ENCODE results near the gene FEN1. TPM values are rescaled to one million over a fixed set of nuclear protein-coding genes. Genes with fewer than 3 reads are reported as not detected.

Gene FEN1
- total RNA-seq, 2 donors from 2014 or later, result 80.5 to 104 TPM

- H3K27ac Mint-ChIP-seq, result no peak overlapping the region
- ATAC-seq, result no peak
- H3K36me3 Mint-ChIP-seq, result peaks cover 7 to 11% of the 10 kb centered on the region in 2 donors
- no peak for DNase-seq (ENCODE audit: low spot score in 2 of 2)
- no peaks in the 10 kb centered on the region for H3K9me3 Mint-ChIP-seq
Measured at GRCh38 chr11:61820174-61820573, 27.5 kb downstream of the FEN1 start.

GRCh38 chr11:61826930-61827570 is 34.3 kb downstream of the FEN1 start:
- DNase-seq (ENCODE audit: low spot score in 2 of 2) (no peak), ATAC-seq (no peak)
- peak overlapping the region; percentile 4 to 77 for H3K27ac Mint-ChIP-seq
- H3K36me3 Mint-ChIP-seq, result peaks cover 0 to 9% of the 10 kb centered on the region in 2 donors
- H3K9me3 Mint-ChIP-seq, result no peaks in the 10 kb centered on the region

GRCh38 chr11:61827571-61828378 is 35.1 kb downstream of the FEN1 start, which contains the start of gene FADS2:
FADS2 (plus strand) TSS chr11:61828300; CDS start chr11:61828391, 91 bp downstream.
- DNase-seq (ENCODE audit: low spot score in 2 of 2), result peak; percentile 77 to 90
- ATAC-seq, result peak; percentile 89 to 91
- H3K36me3 Mint-ChIP-seq, result peaks cover 0 to 9% of the 10 kb centered on the region in 2 donors
- peak within 1 kb of the TSS; percentile 50 to 77 for H3K27ac Mint-ChIP-seq
- H3K9me3 Mint-ChIP-seq, result no peaks in the 10 kb centered on the region

GRCh38 chr11:61828379-61828628 is 35.6 kb downstream of the FEN1 start:
- DNase-seq (ENCODE audit: low spot score in 2 of 2), result no peak
- Mint-ChIP-seq H3K27ac (peak overlapping the region; percentile 19 to 77), H3K9me3 (no peaks in the 10 kb centered on the region), H3K36me3 (peaks cover under 1 to 9% of the 10 kb centered on the region in 2 donors)
- ATAC-seq, result peak in 1 of 2 donors; percentile 10

GRCh38 chr11:61828629-61829407 is 36.1 kb downstream of the FEN1 start:
- Mint-ChIP-seq H3K9me3 (peaks cover 0 to 5% of the 10 kb centered on the region in 2 donors), H3K27ac (peak overlapping the region in 1 of 2 donors; percentile 77), H3K36me3 (peaks cover 5 to 9% of the 10 kb centered on the region in 2 donors)
- ATAC-seq (peak; percentile 46 to 58), DNase-seq (ENCODE audit: low spot score in 2 of 2) (peak in 1 of 2 donors; percentile 58)

GRCh38 chr11:61829806-61830205 is 37.1 kb downstream of the FEN1 start:
- peaks cover 9 to 10% of the 10 kb centered on the region in 2 donors for H3K36me3 Mint-ChIP-seq
- no peak overlapping the region for H3K27ac Mint-ChIP-seq
- peaks cover 0 to 7% of the 10 kb centered on the region in 2 donors for H3K9me3 Mint-ChIP-seq
- DNase-seq (ENCODE audit: low spot score in 2 of 2) (no peak), ATAC-seq (no peak)

GRCh38 chr11:61830237-61831105 is 37.8 kb downstream of the FEN1 start:
- Mint-ChIP-seq H3K27ac (no peak overlapping the region), H3K9me3 (peaks cover 0 to 7% of the 10 kb centered on the region in 2 donors), H3K36me3 (peaks cover 9 to 10% of the 10 kb centered on the region in 2 donors)
- ATAC-seq (no peak), DNase-seq (ENCODE audit: low spot score in 2 of 2) (no peak)

- no peak overlapping the region for H3K27ac Mint-ChIP-seq
- ATAC-seq (no peak), DNase-seq (ENCODE audit: low spot score in 2 of 2) (no peak)
- H3K36me3 Mint-ChIP-seq, result peaks cover 9 to 10% of the 10 kb centered on the region in 2 donors
- H3K9me3 Mint-ChIP-seq, result peaks cover 0 to 7% of the 10 kb centered on the region in 2 donors
Measured at GRCh38 chr11:61832207-61832606, 39.5 kb downstream of the FEN1 start.

GRCh38 chr11:61832754-61833153 is 40.0 kb downstream of the FEN1 start:
- no peak overlapping the region for H3K27ac Mint-ChIP-seq

GRCh38 chr11:61833471-61833870 is 40.8 kb downstream of the FEN1 start:
- Mint-ChIP-seq H3K36me3 (peaks cover 5 to 10% of the 10 kb centered on the region in 2 donors), H3K27ac (peak overlapping the region; percentile 56 to 91), H3K9me3 (peaks cover 0 to 7% of the 10 kb centered on the region in 2 donors)
- no peak for DNase-seq (ENCODE audit: low spot score in 2 of 2)
- ATAC-seq, result peak in 1 of 2 donors; percentile 17

More at GRCh38 chr11:61832754-61833153, 40.0 kb downstream of the FEN1 start:
- no peak for DNase-seq (ENCODE audit: low spot score in 2 of 2)
- H3K36me3 Mint-ChIP-seq, result peaks cover 9 to 10% of the 10 kb centered on the region in 2 donors
- no peak for ATAC-seq
- H3K9me3 Mint-ChIP-seq, result peaks cover 0 to 7% of the 10 kb centered on the region in 2 donors

- peaks cover 0 to 7% of the 10 kb centered on the region in 2 donors for H3K9me3 Mint-ChIP-seq
- H3K27ac Mint-ChIP-seq, result peak overlapping the region; percentile 56 to 91
- ATAC-seq (no peak), DNase-seq (ENCODE audit: low spot score in 2 of 2) (no peak)
- H3K36me3 Mint-ChIP-seq, result peaks cover 4 to 10% of the 10 kb centered on the region in 2 donors
Measured at GRCh38 chr11:61833926-61834277, 41.2 kb downstream of the FEN1 start.

- ATAC-seq (peak; percentile 94 to 96), DNase-seq (ENCODE audit: low spot score in 2 of 2) (peak; percentile 40 to 66)
- Mint-ChIP-seq H3K27ac (peak overlapping the region; percentile 56 to 91), H3K36me3 (peaks cover 4 to 10% of the 10 kb centered on the region in 2 donors), H3K9me3 (peaks cover 0 to 7% of the 10 kb centered on the region in 2 donors)
Measured at GRCh38 chr11:61834278-61835048, 41.8 kb downstream of the FEN1 start.

- ATAC-seq (no peak), DNase-seq (ENCODE audit: low spot score in 2 of 2) (no peak)
- H3K36me3 Mint-ChIP-seq, result peaks cover 0 to 14% of the 10 kb centered on the region in 2 donors
- H3K27ac Mint-ChIP-seq, result peak overlapping the region in 1 of 2 donors; percentile 68
- peaks cover 0 to 7% of the 10 kb centered on the region in 2 donors for H3K9me3 Mint-ChIP-seq
Measured at GRCh38 chr11:61836193-61836592, 43.5 kb downstream of the FEN1 start.

- H3K27ac Mint-ChIP-seq, result no peak overlapping the region
- ATAC-seq, result no peak
- peaks cover 0 to 20% of the 10 kb centered on the region in 2 donors for H3K36me3 Mint-ChIP-seq
- peaks cover 0 to 7% of the 10 kb centered on the region in 2 donors for H3K9me3 Mint-ChIP-seq
- DNase-seq (ENCODE audit: low spot score in 2 of 2), result no peak
Measured at GRCh38 chr11:61837411-61838005, 44.8 kb downstream of the FEN1 start.

- DNase-seq (ENCODE audit: low spot score in 2 of 2), result no peak
- ATAC-seq, result no peak
- H3K36me3 Mint-ChIP-seq, result peaks cover 0 to 18% of the 10 kb centered on the region in 2 donors
- H3K9me3 Mint-ChIP-seq, result peaks cover 0 to 6% of the 10 kb centered on the region in 2 donors
- no peak overlapping the region for H3K27ac Mint-ChIP-seq
Measured at GRCh38 chr11:61838501-61838900, 45.8 kb downstream of the FEN1 start.

All from activated naive CD4-positive, alpha-beta T cell treated with anti-CD3 and anti-CD28 coated beads, Interleukin-2, amount 50 U/mL, for 72 hours (primary cell).